HepG2 (cell line): Measurements from ENCODE around the gene FBXO24. TPM values are rescaled to one million over a fixed set of nuclear protein-coding genes. Genes with fewer than 3 reads are reported as not detected.
A peak's percentile ranks its signal among the peaks of the same experiment; 100 is the strongest.

ENCODE experiments used
- ASH2L ChIP-seq: fragments of 300-600, 200-600 bp; sonication (generic); IDR thresholded peaks from 2 replicates; pipeline ENCODE4 v1.7.0; 2017; ENCODE audit warnings: low read depth, mild to moderate bottlenecking, moderate library complexity, mixed read lengths, low read length; ENCODE audit not compliant: insufficient read length
- BORCS8-MEF2B ChIP-seq: sonication (generic); formaldehyde crosslinking; IDR thresholded peaks from 2 replicates; pipeline ENCODE4 v1.8.0; 2022; ENCODE audit warnings: mild to moderate bottlenecking, missing genetic modification reagents
- FOXJ3 ChIP-seq: sonication (generic); formaldehyde crosslinking; IDR thresholded peaks from 2 replicates; pipeline ENCODE4 v1.4.0; 2020; ENCODE audit warnings: missing genetic modification reagents, mild to moderate bottlenecking, borderline replicate concordance
- GATA4 ChIP-seq: sonication (generic); IDR thresholded peaks from 2 replicates; pipeline ENCODE4 v1.6.1; 2016; ENCODE audit warnings: antibody characterized with exemption, low read depth, borderline replicate concordance
- HHEX ChIP-seq: IDR thresholded peaks from 2 replicates; pipeline ENCODE4 v1.6.1; 2016; ENCODE audit warnings: control low read depth
- LRRFIP1 ChIP-seq: sonication (generic); formaldehyde crosslinking; conservative IDR thresholded peaks from 2 replicates; pipeline ENCODE4 v1.4.0; 2020; ENCODE audit warnings: missing genetic modification reagents
- ONECUT2 ChIP-seq: sonication (generic); formaldehyde crosslinking; IDR thresholded peaks from 2 replicates; pipeline ENCODE4 v1.4.0; 2020; ENCODE audit warnings: missing genetic modification reagents
- PLSCR1 ChIP-seq: sonication (generic); formaldehyde crosslinking; IDR thresholded peaks from 2 replicates; pipeline ENCODE4 v1.5.0; 2020; ENCODE audit warnings: missing genetic modification reagents, mild to moderate bottlenecking, borderline replicate concordance
- TAF15 ChIP-seq: fragments of 200-400 bp; formaldehyde crosslinking; IDR thresholded peaks from one replicate; pipeline ENCODE4 v1.6.1; 2018; ENCODE audit warnings: mild to moderate bottlenecking, low read depth, low read length; ENCODE audit not compliant: poor library complexity, severe bottlenecking
- THAP11 ChIP-seq: IDR thresholded peaks from 2 replicates; pipeline ENCODE4 v1.6.1; 2016; ENCODE audit warnings: missing biosample characterization, missing genetic modification reagents
- ZBTB25 ChIP-seq: IDR thresholded peaks from 2 replicates; pipeline ENCODE4 v1.6.1; 2018; ENCODE audit warnings: missing genetic modification reagents
- ZEB1 ChIP-seq: IDR thresholded peaks from 2 replicates; pipeline ENCODE4 v1.6.1; 2012; ENCODE audit warnings: mild to moderate bottlenecking, low read depth, inconsistent platforms; ENCODE audit not compliant: insufficient replicate concordance
- ZNF10 ChIP-seq: sonication (generic); formaldehyde crosslinking; IDR thresholded peaks from 2 replicates; pipeline ENCODE4 v1.4.0; 2020; ENCODE audit warnings: mild to moderate bottlenecking, low read depth, missing genetic modification reagents, borderline replicate concordance
- ZNF333 ChIP-seq: sonication (generic); formaldehyde crosslinking; IDR thresholded peaks from 2 replicates; pipeline ENCODE4 v1.4.0; 2020; ENCODE audit warnings: mild to moderate bottlenecking, missing genetic modification reagents, borderline replicate concordance
- ZNF501 ChIP-seq: sonication (generic); formaldehyde crosslinking; IDR thresholded peaks from 2 replicates; pipeline ENCODE4 v1.5.1; 2020; ENCODE audit warnings: mild to moderate bottlenecking, moderate library complexity, missing genetic modification reagents
- ZNF652 ChIP-seq: IDR thresholded peaks from 2 replicates; pipeline ENCODE4 v1.6.1; 2016; ENCODE audit warnings: low read depth, borderline replicate concordance
- ZNF703 ChIP-seq: sonication (generic); formaldehyde crosslinking; IDR thresholded peaks from 2 replicates; pipeline ENCODE4 v1.5.1; 2020; ENCODE audit warnings: missing genetic modification reagents, mild to moderate bottlenecking, moderate library complexity, borderline replicate concordance
- ZNF777 ChIP-seq: sonication (generic); formaldehyde crosslinking; IDR thresholded peaks from 2 replicates; pipeline ENCODE4 v1.4.0; 2020; ENCODE audit warnings: missing genetic modification reagents
- polyA plus RNA-seq, 8 experiments: library from polyadenylated mRNA; depleted of rRNA in 3 of 8; stranded (reverse) in 7 of 8; unstranded in 1 of 8; fragments of >200 nt; fragmentation: Illumina TruSeq in 4 of 8; extraction: Trizol in 4 of 8; gene quantifications; 2 replicates each; pipeline versions ENCODE4 v1.2.1 to v1.2.3, GENCODE V29; 2011 to 2016; ENCODE audit warnings: low read depth in 4 of 8, missing spikeins in 1 of 8, mixed read lengths in 1 of 8; ENCODE audit not compliant: insufficient read depth in 1 of 8
- total RNA-seq, 5 experiments: library from RNA; depleted of rRNA; stranded (reverse); fragments of >200 nt; fragmentation: Illumina TruSeq; extraction: Trizol; gene quantifications; 2 replicates each; pipeline ENCODE4 v1.2.3, GENCODE V29; 2016; ENCODE audit warnings: low read depth in 1 of 5
- TF ChIP-seq, protein P1 (sequence below): sonication (generic); formaldehyde crosslinking; IDR thresholded peaks from 2 replicates; pipeline ENCODE4 v1.4.0; 2020; ENCODE audit warnings: missing genetic modification reagents; ENCODE audit errors: not compliant biosample characterization
- TF ChIP-seq, protein P2 (sequence below): sonication (generic); formaldehyde crosslinking; IDR thresholded peaks from 2 replicates; pipeline ENCODE4 v1.5.1; 2020; ENCODE audit warnings: mild to moderate bottlenecking, missing genetic modification reagents, moderate library complexity

The FBXO24 gene
- total and polyA plus RNA-seq, 2 of the 13 experiments (the other 11 are each of a cell fraction or from before 2014, with no cell fraction given): 0.20 to 0.55 TPM

DNA sequence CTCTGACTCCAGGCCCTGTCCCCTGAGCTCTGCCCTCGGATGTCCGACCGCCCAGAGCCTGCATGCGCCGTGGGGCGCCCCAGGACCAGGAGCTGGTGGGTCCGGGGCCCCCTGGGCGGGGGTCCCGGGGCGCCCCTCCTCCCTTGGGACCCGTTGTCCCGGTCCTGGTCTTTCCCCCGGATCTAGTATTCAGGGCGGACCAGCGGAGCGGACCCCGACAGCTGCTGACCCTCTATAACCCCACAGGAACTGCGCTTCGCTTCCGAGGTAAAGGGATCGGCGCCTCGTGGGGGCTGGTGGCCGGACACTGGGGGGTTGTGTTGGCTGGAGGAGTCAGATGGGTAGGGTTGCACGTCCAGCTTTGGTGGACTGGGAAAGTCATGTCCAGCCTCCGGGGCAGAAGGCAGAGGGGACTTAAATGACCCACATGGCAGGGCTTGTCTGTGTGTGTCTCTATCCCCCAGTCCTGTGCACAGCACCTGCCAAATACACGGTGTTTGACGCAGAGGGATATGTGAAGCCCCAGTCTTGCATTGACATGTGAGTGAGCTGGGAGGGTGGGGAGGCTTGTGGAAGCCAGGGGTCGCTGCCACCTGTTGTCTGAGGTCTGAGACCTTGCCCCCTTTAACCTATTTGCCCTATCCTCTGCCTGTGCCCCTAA lies 26.7 kb downstream of the FBXO24 start (continued):
- no peak for TF ChIP-seq LRRFIP1 (CRISPR knock-in tag)
- TF ChIP-seq ZNF703 (CRISPR knock-in tag): no peak
- TF ChIP-seq ASH2L: peak; percentile 10
- TF ChIP-seq ZNF333: 0 out of 2 replicates have a peak, but pooled peaks have one; percentile 71
- no peak for TF ChIP-seq GATA4
- no peak for TF ChIP-seq ZNF10 (CRISPR knock-in tag)
- no peak for TF ChIP-seq ZBTB25
- TF ChIP-seq ZNF777: peak; percentile 74
- TF ChIP-seq, protein P1, sequence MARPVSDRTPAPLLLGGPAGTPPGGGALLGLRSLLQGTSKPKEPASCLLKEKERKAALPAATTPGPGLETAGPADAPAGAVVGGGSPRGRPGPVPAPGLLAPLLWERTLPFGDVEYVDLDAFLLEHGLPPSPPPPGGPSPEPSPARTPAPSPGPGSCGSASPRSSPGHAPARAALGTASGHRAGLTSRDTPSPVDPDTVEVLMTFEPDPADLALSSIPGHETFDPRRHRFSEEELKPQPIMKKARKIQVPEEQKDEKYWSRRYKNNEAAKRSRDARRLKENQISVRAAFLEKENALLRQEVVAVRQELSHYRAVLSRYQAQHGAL (CRISPR knock-in tag): no peak
- TF ChIP-seq THAP11 (CRISPR knock-in tag): no peak
- no peak for TF ChIP-seq HHEX (CRISPR knock-in tag)
- TF ChIP-seq ZEB1: no peak
- 0 out of 2 replicates have a peak, but pooled peaks have one; percentile 10 for TF ChIP-seq BORCS8-MEF2B (CRISPR knock-in tag)
- no peak for TF ChIP-seq FOXJ3
- TF ChIP-seq, protein P2, sequence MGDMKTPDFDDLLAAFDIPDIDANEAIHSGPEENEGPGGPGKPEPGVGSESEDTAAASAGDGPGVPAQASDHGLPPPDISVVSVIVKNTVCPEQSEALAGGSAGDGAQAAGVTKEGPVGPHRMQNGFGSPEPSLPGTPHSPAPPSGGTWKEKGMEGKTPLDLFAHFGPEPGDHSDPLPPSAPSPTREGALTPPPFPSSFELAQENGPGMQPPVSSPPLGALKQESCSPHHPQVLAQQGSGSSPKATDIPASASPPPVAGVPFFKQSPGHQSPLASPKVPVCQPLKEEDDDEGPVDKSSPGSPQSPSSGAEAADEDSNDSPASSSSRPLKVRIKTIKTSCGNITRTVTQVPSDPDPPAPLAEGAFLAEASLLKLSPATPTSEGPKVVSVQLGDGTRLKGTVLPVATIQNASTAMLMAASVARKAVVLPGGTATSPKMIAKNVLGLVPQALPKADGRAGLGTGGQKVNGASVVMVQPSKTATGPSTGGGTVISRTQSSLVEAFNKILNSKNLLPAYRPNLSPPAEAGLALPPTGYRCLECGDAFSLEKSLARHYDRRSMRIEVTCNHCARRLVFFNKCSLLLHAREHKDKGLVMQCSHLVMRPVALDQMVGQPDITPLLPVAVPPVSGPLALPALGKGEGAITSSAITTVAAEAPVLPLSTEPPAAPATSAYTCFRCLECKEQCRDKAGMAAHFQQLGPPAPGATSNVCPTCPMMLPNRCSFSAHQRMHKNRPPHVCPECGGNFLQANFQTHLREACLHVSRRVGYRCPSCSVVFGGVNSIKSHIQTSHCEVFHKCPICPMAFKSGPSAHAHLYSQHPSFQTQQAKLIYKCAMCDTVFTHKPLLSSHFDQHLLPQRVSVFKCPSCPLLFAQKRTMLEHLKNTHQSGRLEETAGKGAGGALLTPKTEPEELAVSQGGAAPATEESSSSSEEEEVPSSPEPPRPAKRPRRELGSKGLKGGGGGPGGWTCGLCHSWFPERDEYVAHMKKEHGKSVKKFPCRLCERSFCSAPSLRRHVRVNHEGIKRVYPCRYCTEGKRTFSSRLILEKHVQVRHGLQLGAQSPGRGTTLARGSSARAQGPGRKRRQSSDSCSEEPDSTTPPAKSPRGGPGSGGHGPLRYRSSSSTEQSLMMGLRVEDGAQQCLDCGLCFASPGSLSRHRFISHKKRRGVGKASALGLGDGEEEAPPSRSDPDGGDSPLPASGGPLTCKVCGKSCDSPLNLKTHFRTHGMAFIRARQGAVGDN (CRISPR knock-in tag): peak; percentile 44
- TF ChIP-seq ZNF652 (CRISPR knock-in tag): no peak
- TF ChIP-seq ZNF501 (CRISPR knock-in tag): no peak
- TF ChIP-seq TAF15: no peak
- TF ChIP-seq PLSCR1 (CRISPR knock-in tag): no peak
- no peak for TF ChIP-seq ONECUT2
